Measurements from ENCODE around the gene CD7.
"Not testable (repeated sequence)": the region's sequence is repeated elsewhere in the genome, so short reads cannot be mapped to it uniquely, and the experiment has no call there.

The CD7 gene

GRCh38 chr17:82317394-82318168 lies at the start of gene CD7:
TSS of gene CD7 (minus strand) at chr17:82317608. CDS start at chr17:82317495, 113 bp downstream.
- DNase-seq: no peak

GRCh38 chr17:82366749-82367148 lies 49.3 kb upstream of the CD7 start:
- DNase-seq: no peak

- no peak for DNase-seq
Measured at GRCh38 chr17:82365606-82366295, 48.3 kb upstream of the CD7 start.

GRCh38 chr17:82361885-82362633 lies 44.7 kb upstream of the CD7 start:
- DNase-seq: no peak

- DNase-seq: not testable (repeated sequence)
Measured at GRCh38 chr17:82359451-82360074, 42.2 kb upstream of the CD7 start.

- DNase-seq: peak; percentile 58
Measured at GRCh38 chr17:82358465-82359350, 41.3 kb upstream of the CD7 start, which contains the start of gene TEX19. TSS of gene TEX19 (plus strand) at chr17:82359247. CDS start at chr17:82362151, 2,904 bp downstream.

GRCh38 chr17:82357394-82357793 lies 40.0 kb upstream of the CD7 start:
- DNase-seq: peak; percentile 83

GRCh38 chr17:82356845-82357355 lies 39.5 kb upstream of the CD7 start:
- DNase-seq: peak; percentile 95

GRCh38 chr17:82355770-82356427 lies 38.5 kb upstream of the CD7 start:
- DNase-seq: no peak

- DNase-seq: no peak
Measured at GRCh38 chr17:82354804-82355308, 37.4 kb upstream of the CD7 start.

- peak; percentile 85 for DNase-seq
Measured at GRCh38 chr17:82353484-82353883, 36.1 kb upstream of the CD7 start.

- DNase-seq: peak; percentile 94
Measured at GRCh38 chr17:82351713-82352488, 34.5 kb upstream of the CD7 start.

- DNase-seq: peak; percentile 98
Measured at GRCh38 chr17:82351254-82351712, 33.9 kb upstream of the CD7 start.

GRCh38 chr17:82350182-82351030 lies 33.0 kb upstream of the CD7 start:
- DNase-seq: peak; percentile 96

- DNase-seq: no peak
Measured at GRCh38 chr17:82349287-82349701, 31.9 kb upstream of the CD7 start.

- DNase-seq: no peak
Measured at GRCh38 chr17:82348866-82349265, 31.5 kb upstream of the CD7 start.

GRCh38 chr17:82348434-82348833 lies 31.0 kb upstream of the CD7 start:
- no peak for DNase-seq

GRCh38 chr17:82347994-82348393 lies 30.6 kb upstream of the CD7 start:
- DNase-seq: peak; percentile 8
